HepG2 (cell line): ENCODE data around the gene LPXN. TPM values are rescaled to one million over a fixed set of nuclear protein-coding genes. Genes with fewer than 3 reads are reported as not detected.

Experiments
- ATAC-seq: fragments of 200-7000 bp; cut with Tn5 transposase; 3 replicates; pipeline ENCODE4 v1.9.1; 2020; ENCODE audit warnings: mild to moderate bottlenecking, moderate library complexity
- BruUV-seq: library from RNA; stranded (reverse); fragments of 400-500 nt; replicated peaks from 2 replicates; lab custom pipeline; 2021; lab: Mats Ljungman, UMichigan
- CTCF ChIA-PET: fragments of 300-600 bp; formaldehyde crosslinking; extraction: SDS; loops from one replicate; lab custom pipeline; 2021; ENCODE audit warnings: low total read pairs, inconsistent platforms, low intra/inter-chr PET ratio; lab: Yijun Ruan, JAX
- POLR2A ChIA-PET: fragments of 350-600 bp; sonication (Branson Sonifier 250); formaldehyde crosslinking; loops from one replicate; lab custom pipeline; 2020; ENCODE audit warnings: antibody characterized with exemption, inconsistent platforms; lab: Yijun Ruan, JAX
- DNase-seq: peaks from one replicate; pipeline ENCODE4 v3.0.0-alpha.2; 2015; ENCODE audit warnings: low spot score
- FAIRE-seq: peaks from 3 replicates; lab custom pipeline; 2011; peaks lifted over from hg19 to GRCh38; lab: Jason Lieb, UNC
- H2AFZ ChIP-seq: one replicate; pipeline ENCODE4 v1.6.1; 2011; ENCODE audit warnings: low read length, inconsistent platforms
- H3K27ac ChIP-seq: fragments of 300-600 bp; 3 replicates; pipeline ENCODE4 v1.8.0; 2011; ENCODE audit warnings: mixed run types, mild to moderate bottlenecking, mixed read lengths, low read length, inconsistent platforms; ENCODE audit not compliant: insufficient read depth; ENCODE audit errors: extremely low read length
- H3K27me3 ChIP-seq, 2 experiments: fragments of 200-600 bp in 1 of 2; 2 replicates in 1 of 2; 3 replicates in 1 of 2; pipeline versions ENCODE4 v1.6.0 to v1.8.0; 2011; ENCODE audit warnings: low read length in 2 of 2, mild to moderate bottlenecking in 2 of 2, moderate library complexity in 2 of 2, inconsistent platforms in 1 of 2; ENCODE audit not compliant: insufficient read depth in 2 of 2, control insufficient read depth in 1 of 2
- H3K36me3 ChIP-seq, 2 experiments: fragments of 200-600 bp in 1 of 2; replicated peaks in 1 of 2; 2 replicates in 1 of 2; 3 replicates in 1 of 2; pipeline versions ENCODE4 v1.5.1 to v1.8.0; 2011; ENCODE audit warnings: low read length in 2 of 2, inconsistent platforms in 1 of 2; ENCODE audit not compliant: insufficient read depth in 2 of 2, control insufficient read depth in 1 of 2
- H3K4me1 ChIP-seq: 2 replicates; pipeline ENCODE4 v1.5.1; 2012; ENCODE audit warnings: low read length, inconsistent platforms; ENCODE audit not compliant: insufficient read depth
- H3K4me2 ChIP-seq: 2 replicates; pipeline ENCODE4 v1.6.0; 2011; ENCODE audit warnings: low read depth, low read length, inconsistent platforms
- H3K4me3 ChIP-seq, 3 experiments: fragments of 200-600 bp in 1 of 3; sonication (generic), shearing (Covaris generic) in 1 of 3; replicated peaks in 1 of 3; 2 replicates each; pipeline ENCODE4 v1.5.1; 2011 to 2016; ENCODE audit warnings: low read length in 3 of 3, inconsistent platforms in 2 of 3, low read depth in 2 of 3, mild to moderate bottlenecking in 2 of 3, control low read depth in 1 of 3, mixed read lengths in 1 of 3; ENCODE audit not compliant: insufficient read depth in 1 of 3
- H3K79me2 ChIP-seq: one replicate; pipeline ENCODE4 v1.6.1; 2011; ENCODE audit warnings: low read length, inconsistent platforms; ENCODE audit not compliant: insufficient read depth
- H3K9ac ChIP-seq: 2 replicates; pipeline ENCODE4 v1.6.0; 2011; ENCODE audit warnings: mild to moderate bottlenecking, low read depth, low read length, inconsistent platforms; ENCODE audit not compliant: insufficient read depth
- H3K9me3 ChIP-seq: 2 replicates; pipeline ENCODE4 v1.5.1; 2012; ENCODE audit warnings: mild to moderate bottlenecking, low read length
- H4K20me1 ChIP-seq: 2 replicates; pipeline ENCODE4 v1.6.0; 2011; ENCODE audit warnings: inconsistent platforms, mild to moderate bottlenecking, low read length, moderate library complexity; ENCODE audit not compliant: insufficient read depth
- GLI4 ChIP-seq: sonication (generic); formaldehyde crosslinking; IDR thresholded peaks from 2 replicates; pipeline ENCODE4 v1.5.1; 2020; ENCODE audit warnings: missing genetic modification reagents, mild to moderate bottlenecking, moderate library complexity, borderline replicate concordance
- MAFF ChIP-seq: IDR thresholded peaks from 2 replicates; pipeline ENCODE4 v1.6.1; 2011; ENCODE audit warnings: low read depth, low read length, improper control_type of control experiment
- MED8 ChIP-seq: sonication (generic); formaldehyde crosslinking; IDR thresholded peaks from 2 replicates; pipeline ENCODE4 v1.8.1; 2023; ENCODE audit warnings: mild to moderate bottlenecking, missing genetic modification reagents; ENCODE audit not compliant: insufficient replicate concordance
- NFIC ChIP-seq: IDR thresholded peaks from 2 replicates; pipeline ENCODE4 v1.6.1; 2012; ENCODE audit warnings: mild to moderate bottlenecking, low read length, inconsistent platforms
- NKX3-1 ChIP-seq: sonication (generic); formaldehyde crosslinking; IDR thresholded peaks from 2 replicates; pipeline ENCODE4 v1.5.0; 2020; ENCODE audit warnings: missing genetic modification reagents
- NRL ChIP-seq: sonication (generic); formaldehyde crosslinking; IDR thresholded peaks from 2 replicates; pipeline ENCODE4 v1.5.0; 2020; ENCODE audit warnings: missing genetic modification reagents, mild to moderate bottlenecking, moderate library complexity, borderline replicate concordance
- RELA ChIP-seq: sonication (generic); formaldehyde crosslinking; IDR thresholded peaks from 2 replicates; pipeline ENCODE4 v1.4.0; 2020; ENCODE audit warnings: missing genetic modification reagents
- TCF7 ChIP-seq: sonication (generic); IDR thresholded peaks from 2 replicates; pipeline ENCODE4 v1.6.1; 2016; ENCODE audit warnings: antibody characterized with exemption, low read depth
- TSC22D2 ChIP-seq: sonication (generic); formaldehyde crosslinking; IDR thresholded peaks from 2 replicates; pipeline ENCODE4 v1.5.1; 2020; ENCODE audit warnings: missing genetic modification reagents, mild to moderate bottlenecking, borderline replicate concordance
- ZNF350 ChIP-seq: sonication (generic); formaldehyde crosslinking; IDR thresholded peaks from 2 replicates; pipeline ENCODE4 v1.4.0; 2020; ENCODE audit warnings: mild to moderate bottlenecking, low read depth, missing genetic modification reagents, borderline replicate concordance
- ZNF747 ChIP-seq: sonication (generic); formaldehyde crosslinking; IDR thresholded peaks from 2 replicates; pipeline ENCODE4 v1.8.1; 2023; ENCODE audit warnings: missing genetic modification reagents, mild to moderate bottlenecking, borderline replicate concordance
- WGBS: methylation state at CpG from one replicate; pipeline ENCODE4 v1.1.6; 2017; ENCODE audit warnings: low lambda C conversion rate; 5-methylcytosine and 5-hydroxymethylcytosine counted together
- in situ Hi-C: cut with HindIII; loops from 2 replicates; pipeline ENCODE4 v1.10.0; 2017; ENCODE audit warnings: low pct_unique_long_range_greater_than_20kb; ENCODE audit not compliant: extremely low pct_ligation_motif_present
- intact Hi-C: fragments of 100-400 bp; cut with micrococcal nuclease; formaldehyde crosslinking; loops from one replicate; pipeline ENCODE4 v1.10.0; 2022; ENCODE audit not compliant: unreplicated experiment
- polyA plus RNA-seq, 8 experiments: library from polyadenylated mRNA; depleted of rRNA in 3 of 8; stranded (reverse) in 7 of 8; unstranded in 1 of 8; fragments of >200 nt; fragmentation: Illumina TruSeq in 4 of 8; extraction: Trizol in 4 of 8; gene quantifications; 2 replicates each; pipeline versions ENCODE4 v1.2.1 to v1.2.3, GENCODE V29; 2011 to 2016; ENCODE audit warnings: low read depth in 4 of 8, missing spikeins in 1 of 8, mixed read lengths in 1 of 8; ENCODE audit not compliant: insufficient read depth in 1 of 8
- total RNA-seq, 5 experiments: library from RNA; depleted of rRNA; stranded (reverse); fragments of >200 nt; fragmentation: Illumina TruSeq; extraction: Trizol; gene quantifications; 2 replicates each; pipeline ENCODE4 v1.2.3, GENCODE V29; 2016; ENCODE audit warnings: low read depth in 1 of 5
- TF ChIP-seq, protein P1 (sequence below): sonication (generic); formaldehyde crosslinking; IDR thresholded peaks from 2 replicates; pipeline ENCODE4 v1.4.0; 2020; ENCODE audit warnings: mild to moderate bottlenecking, missing genetic modification reagents
- TF ChIP-seq, protein P2 (sequence below): sonication (generic); formaldehyde crosslinking; IDR thresholded peaks from 2 replicates; pipeline ENCODE4 v1.4.0; 2020; ENCODE audit warnings: missing genetic modification reagents, borderline replicate concordance
- TF ChIP-seq, protein P3 (sequence below): sonication (generic); formaldehyde crosslinking; IDR thresholded peaks from 2 replicates; pipeline ENCODE4 v1.5.0; 2020; ENCODE audit warnings: mild to moderate bottlenecking, missing genetic modification reagents
- TF ChIP-seq, protein P4 (sequence below): IDR thresholded peaks from 2 replicates; pipeline ENCODE4 v1.6.1; 2016; ENCODE audit warnings: missing compliant biosample characterization, missing genetic modification reagents, borderline replicate concordance

LPXN gene
- total and polyA plus RNA-seq, 2 of the 13 experiments (the other 11 are each of a cell fraction or from before 2014, with no cell fraction given), result 1.7 to 3.5 TPM

DNA sequence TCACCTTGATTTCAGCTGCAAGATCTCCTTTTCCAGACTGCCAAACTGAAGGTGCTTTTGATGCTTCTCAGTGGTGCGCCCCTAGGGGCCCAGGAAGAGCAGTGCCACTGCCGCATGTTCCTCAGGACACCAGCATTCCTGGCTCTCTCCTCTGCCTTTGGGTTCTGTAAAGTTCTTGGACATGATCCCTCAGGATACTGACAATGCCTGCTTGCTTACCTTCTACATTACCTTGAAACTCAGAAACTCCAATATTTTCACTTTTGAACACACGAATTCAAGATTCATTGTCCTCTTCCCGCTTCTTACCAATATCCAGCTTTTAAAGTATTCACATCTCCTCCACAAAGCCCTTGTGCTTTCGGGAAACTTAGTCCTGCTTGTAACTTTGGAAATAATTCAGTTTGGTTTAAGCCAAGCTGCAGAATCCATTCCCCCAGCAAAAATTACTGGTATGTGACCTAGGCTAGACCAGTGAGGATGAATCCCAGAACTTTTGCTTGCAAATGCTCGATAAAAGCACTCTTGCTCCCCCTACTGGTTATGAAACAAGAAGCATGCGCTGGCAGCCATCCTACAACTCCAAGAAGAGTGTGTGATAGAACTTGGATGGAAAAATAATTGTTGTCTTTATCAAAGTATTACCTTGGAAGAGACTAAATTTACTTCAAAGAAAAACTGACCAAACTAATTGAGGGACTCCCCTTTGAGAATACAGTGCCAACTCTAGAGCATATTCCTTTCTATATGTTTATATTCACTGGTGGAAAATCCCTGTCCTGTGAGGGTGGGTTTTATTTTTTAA lies 51.2 kb downstream of the LPXN start:
- peaks cover 6% of the 10 kb centered on the region for H3K4me1 ChIP-seq
- ATAC-seq (peak; percentile 99), DNase-seq (peak; percentile 68), FAIRE-seq (peak; percentile 76)
- intact Hi-C loops (loop anchor here (2.0 to 5.0 kb wide), 2 partner anchors 532 to 1180 kb away; no protein-coding TSS in a partner anchor), in situ Hi-C loops (loop anchor here (25.0 kb wide), 4 partner anchors 112 to 862 kb away; partner anchors contain the start of genes CLP1, OR5B3 and ZDHHC5)
- 0 out of 5 replicates have a peak, but pooled peaks cover 0 to 4% of the 10 kb centered on the region in 2 experiments for H3K27me3 ChIP-seq
- H3K79me2 ChIP-seq, result no peaks in the 10 kb centered on the region
- H3K4me3 ChIP-seq, result no peak overlapping the region; a peak in 1 of 6 replicates
- no peaks in the 10 kb centered on the region for H4K20me1 ChIP-seq
- WGBS, result 23% methylated on average over 6 of the region's 7 CpGs
- ChIA-PET CTCF (no interaction called here), POLR2A (no interaction called here)
- no peaks in the 10 kb centered on the region for H3K36me3 ChIP-seq
- H3K4me2 ChIP-seq, result peak overlapping the region; percentile 48
- no TSS peak for BruUV-seq
- no peak overlapping the region for H3K27ac ChIP-seq
- no peak overlapping the region for H3K9ac ChIP-seq
- no peak overlapping the region for H2AFZ ChIP-seq
- H3K9me3 ChIP-seq, result no peaks in the 10 kb centered on the region
- TF ChIP-seq, protein P1, sequence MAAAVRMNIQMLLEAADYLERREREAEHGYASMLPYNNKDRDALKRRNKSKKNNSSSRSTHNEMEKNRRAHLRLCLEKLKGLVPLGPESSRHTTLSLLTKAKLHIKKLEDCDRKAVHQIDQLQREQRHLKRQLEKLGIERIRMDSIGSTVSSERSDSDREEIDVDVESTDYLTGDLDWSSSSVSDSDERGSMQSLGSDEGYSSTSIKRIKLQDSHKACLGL (CRISPR knock-in tag), result no peak
- no peak for TF ChIP-seq TSC22D2 (CRISPR knock-in tag)
- no peak for TF ChIP-seq NRL (CRISPR knock-in tag)
- TF ChIP-seq NKX3-1 (CRISPR knock-in tag), result no peak
- TF ChIP-seq NFIC, result no peak
- no peak for TF ChIP-seq MED8
- TF ChIP-seq, protein P2, sequence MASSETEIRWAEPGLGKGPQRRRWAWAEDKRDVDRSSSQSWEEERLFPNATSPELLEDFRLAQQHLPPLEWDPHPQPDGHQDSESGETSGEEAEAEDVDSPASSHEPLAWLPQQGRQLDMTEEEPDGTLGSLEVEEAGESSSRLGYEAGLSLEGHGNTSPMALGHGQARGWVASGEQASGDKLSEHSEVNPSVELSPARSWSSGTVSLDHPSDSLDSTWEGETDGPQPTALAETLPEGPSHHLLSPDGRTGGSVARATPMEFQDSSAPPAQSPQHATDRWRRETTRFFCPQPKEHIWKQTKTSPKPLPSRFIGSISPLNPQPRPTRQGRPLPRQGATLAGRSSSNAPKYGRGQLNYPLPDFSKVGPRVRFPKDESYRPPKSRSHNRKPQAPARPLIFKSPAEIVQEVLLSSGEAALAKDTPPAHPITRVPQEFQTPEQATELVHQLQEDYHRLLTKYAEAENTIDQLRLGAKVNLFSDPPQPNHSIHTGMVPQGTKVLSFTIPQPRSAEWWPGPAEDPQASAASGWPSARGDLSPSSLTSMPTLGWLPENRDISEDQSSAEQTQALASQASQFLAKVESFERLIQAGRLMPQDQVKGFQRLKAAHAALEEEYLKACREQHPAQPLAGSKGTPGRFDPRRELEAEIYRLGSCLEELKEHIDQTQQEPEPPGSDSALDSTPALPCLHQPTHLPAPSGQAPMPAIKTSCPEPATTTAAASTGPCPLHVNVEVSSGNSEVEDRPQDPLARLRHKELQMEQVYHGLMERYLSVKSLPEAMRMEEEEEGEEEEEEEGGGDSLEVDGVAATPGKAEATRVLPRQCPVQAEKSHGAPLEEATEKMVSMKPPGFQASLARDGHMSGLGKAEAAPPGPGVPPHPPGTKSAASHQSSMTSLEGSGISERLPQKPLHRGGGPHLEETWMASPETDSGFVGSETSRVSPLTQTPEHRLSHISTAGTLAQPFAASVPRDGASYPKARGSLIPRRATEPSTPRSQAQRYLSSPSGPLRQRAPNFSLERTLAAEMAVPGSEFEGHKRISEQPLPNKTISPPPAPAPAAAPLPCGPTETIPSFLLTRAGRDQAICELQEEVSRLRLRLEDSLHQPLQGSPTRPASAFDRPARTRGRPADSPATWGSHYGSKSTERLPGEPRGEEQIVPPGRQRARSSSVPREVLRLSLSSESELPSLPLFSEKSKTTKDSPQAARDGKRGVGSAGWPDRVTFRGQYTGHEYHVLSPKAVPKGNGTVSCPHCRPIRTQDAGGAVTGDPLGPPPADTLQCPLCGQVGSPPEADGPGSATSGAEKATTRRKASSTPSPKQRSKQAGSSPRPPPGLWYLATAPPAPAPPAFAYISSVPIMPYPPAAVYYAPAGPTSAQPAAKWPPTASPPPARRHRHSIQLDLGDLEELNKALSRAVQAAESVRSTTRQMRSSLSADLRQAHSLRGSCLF (CRISPR knock-in tag), result no peak
- TF ChIP-seq MAFF, result no peak
- TF ChIP-seq TCF7, result no peak
- no peak for TF ChIP-seq RELA (CRISPR knock-in tag)
- TF ChIP-seq, protein P3, sequence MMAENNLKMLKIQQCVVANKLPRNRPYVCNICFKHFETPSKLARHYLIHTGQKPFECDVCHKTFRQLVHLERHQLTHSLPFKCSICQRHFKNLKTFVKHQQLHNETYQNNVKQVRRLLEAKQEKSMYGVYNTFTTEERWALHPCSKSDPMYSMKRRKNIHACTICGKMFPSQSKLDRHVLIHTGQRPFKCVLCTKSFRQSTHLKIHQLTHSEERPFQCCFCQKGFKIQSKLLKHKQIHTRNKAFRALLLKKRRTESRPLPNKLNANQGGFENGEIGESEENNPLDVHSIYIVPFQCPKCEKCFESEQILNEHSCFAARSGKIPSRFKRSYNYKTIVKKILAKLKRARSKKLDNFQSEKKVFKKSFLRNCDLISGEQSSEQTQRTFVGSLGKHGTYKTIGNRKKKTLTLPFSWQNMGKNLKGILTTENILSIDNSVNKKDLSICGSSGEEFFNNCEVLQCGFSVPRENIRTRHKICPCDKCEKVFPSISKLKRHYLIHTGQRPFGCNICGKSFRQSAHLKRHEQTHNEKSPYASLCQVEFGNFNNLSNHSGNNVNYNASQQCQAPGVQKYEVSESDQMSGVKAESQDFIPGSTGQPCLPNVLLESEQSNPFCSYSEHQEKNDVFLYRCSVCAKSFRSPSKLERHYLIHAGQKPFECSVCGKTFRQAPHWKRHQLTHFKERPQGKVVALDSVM (CRISPR knock-in tag), result no peak
- TF ChIP-seq, protein P4, sequence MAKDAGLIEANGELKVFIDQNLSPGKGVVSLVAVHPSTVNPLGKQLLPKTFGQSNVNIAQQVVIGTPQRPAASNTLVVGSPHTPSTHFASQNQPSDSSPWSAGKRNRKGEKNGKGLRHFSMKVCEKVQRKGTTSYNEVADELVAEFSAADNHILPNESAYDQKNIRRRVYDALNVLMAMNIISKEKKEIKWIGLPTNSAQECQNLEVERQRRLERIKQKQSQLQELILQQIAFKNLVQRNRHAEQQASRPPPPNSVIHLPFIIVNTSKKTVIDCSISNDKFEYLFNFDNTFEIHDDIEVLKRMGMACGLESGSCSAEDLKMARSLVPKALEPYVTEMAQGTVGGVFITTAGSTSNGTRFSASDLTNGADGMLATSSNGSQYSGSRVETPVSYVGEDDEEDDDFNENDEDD (CRISPR knock-in tag), result no peak
- TF ChIP-seq GLI4 (CRISPR knock-in tag), result no peak
- TF ChIP-seq ZNF350 (CRISPR knock-in tag), result no peak
- no peak for TF ChIP-seq ZNF747 (CRISPR knock-in tag)
